GM18951 (cell line): ENCODE results near the gene KLHL18.
"Not testable (repeated sequence)": the region's sequence is repeated elsewhere in the genome, so short reads cannot be mapped to it uniquely, and the experiment has no call there.

ENCODE experiments used
- POLR2A ChIP-seq: IDR thresholded peaks from 4 replicates; pipeline ENCODE4 v1.6.1; 2011; ENCODE audit warnings: mild to moderate bottlenecking; ENCODE audit not compliant: insufficient read length, insufficient read depth; ENCODE audit errors: extremely low read depth
- in situ Hi-C: fragments of 300-500 bp; cut with MboI; formaldehyde crosslinking; loops from one replicate; pipeline ENCODE4 v1.12.0; 2022; ENCODE audit warnings: low sequenced_read_pairs, mixed read lengths, inconsistent platforms; ENCODE audit not compliant: unreplicated experiment

The KLHL18 gene

GRCh38 chr3:47365213-47366153 is 82.7 kb downstream of the KLHL18 start:
- TF ChIP-seq POLR2A: no peak
- in situ Hi-C loops: no loop called here

GRCh38 chr3:47366833-47367232 is 84.1 kb downstream of the KLHL18 start:
- TF ChIP-seq POLR2A: no peak
- in situ Hi-C loops: no loop called here

GRCh38 chr3:47367631-47368030 is 84.9 kb downstream of the KLHL18 start:
- in situ Hi-C loops: no loop called here

GRCh38 chr3:47370020-47370419 is 87.3 kb downstream of the KLHL18 start:
- in situ Hi-C loops: not testable (repeated sequence)

More at GRCh38 chr3:47367631-47368030, 84.9 kb downstream of the KLHL18 start:
- no peak for TF ChIP-seq POLR2A

GRCh38 chr3:47370887-47371697 is 88.3 kb downstream of the KLHL18 start:
- in situ Hi-C loops: no loop called here
- no peak for TF ChIP-seq POLR2A

- in situ Hi-C loops: no loop called here
- TF ChIP-seq POLR2A: no peak
Observed at GRCh38 chr3:47374587-47374986, 91.8 kb downstream of the KLHL18 start.

- in situ Hi-C loops: no loop called here
- TF ChIP-seq POLR2A: peak; percentile 18
Observed at GRCh38 chr3:47376393-47376792, 93.6 kb downstream of the KLHL18 start.

- no peak for TF ChIP-seq POLR2A
- in situ Hi-C loops: no loop called here
Observed at GRCh38 chr3:47377186-47377585, 94.4 kb downstream of the KLHL18 start.

- in situ Hi-C loops: no loop called here
- no peak for TF ChIP-seq POLR2A
Observed at GRCh38 chr3:47378869-47379268, 96.1 kb downstream of the KLHL18 start.

GRCh38 chr3:47379411-47379899 is 96.7 kb downstream of the KLHL18 start:
- in situ Hi-C loops: no loop called here
- TF ChIP-seq POLR2A: no peak

- in situ Hi-C loops: no loop called here
Observed at GRCh38 chr3:47380026-47380600, 97.4 kb downstream of the KLHL18 start.

GRCh38 chr3:47380601-47381316 is 98.0 kb downstream of the KLHL18 start, which contains the start of gene PTPN23:
Gene PTPN23, plus strand, starts transcription at chr3:47381021. Its CDS starts 76 bp downstream, at chr3:47381097.
- in situ Hi-C loops: no loop called here
- TF ChIP-seq POLR2A: peak; percentile 96

More at GRCh38 chr3:47380026-47380600, 97.4 kb downstream of the KLHL18 start:
- TF ChIP-seq POLR2A: no peak

GRCh38 chr3:47381317-47382157 is 98.8 kb downstream of the KLHL18 start:
- peak; percentile 72 for TF ChIP-seq POLR2A
- in situ Hi-C loops: no loop called here
